ENCODE results near the gene ODAD4. TPM values are rescaled to one million over a fixed set of nuclear protein-coding genes. Genes with fewer than 3 reads are reported as not detected.

The ODAD4 gene
- total RNA-seq, 1 donor from 2014 or later = not detected

- intact Hi-C loops (cut with DNase I) = no loop called here
- H3K27me3 ChIP-seq = no peaks in the 10 kb centered on the region
- no peak overlapping the region for H3K27ac ChIP-seq
- no peak for DNase-seq (ENCODE audit: low spot score in 2 of 2)
- no peaks in the 10 kb centered on the region for H3K9me3 ChIP-seq
- no peak for TF ChIP-seq CTCF (IDR thresholded peaks at IDR 0.05)
- no peak overlapping the region for H3K4me3 ChIP-seq
- peaks cover 38 to 44% of the 10 kb centered on the region in 2 donors for H3K36me3 ChIP-seq
- H3K4me1 ChIP-seq = peaks cover 2 to 16% of the 10 kb centered on the region in 2 donors
These were observed 16.1 kb upstream of the ODAD4 start for GRCh38 chr17:41914358-41914766.

GRCh38 chr17:41915020-41915419, 15.4 kb upstream of the ODAD4 start:
- intact Hi-C loops (cut with DNase I) = no loop called here
- H3K4me1 ChIP-seq = peaks cover 2 to 22% of the 10 kb centered on the region in 2 donors

GRCh38 chr17:41915566-41915965, 14.9 kb upstream of the ODAD4 start:
- Histone ChIP-seq H3K4me3 (no peak overlapping the region), H3K9me3 (no peaks in the 10 kb centered on the region), H3K27ac (no peak overlapping the region), H3K27me3 (no peaks in the 10 kb centered on the region), H3K4me1 (peaks cover 2 to 22% of the 10 kb centered on the region in 2 donors), H3K36me3 (peaks cover 26 to 32% of the 10 kb centered on the region in 2 donors)
- intact Hi-C loops (cut with DNase I) = no loop called here
- no peak for DNase-seq (ENCODE audit: low spot score in 2 of 2)
- TF ChIP-seq CTCF (IDR thresholded peaks at IDR 0.05) = no peak

More at GRCh38 chr17:41915020-41915419, 15.4 kb upstream of the ODAD4 start:
- TF ChIP-seq CTCF (IDR thresholded peaks at IDR 0.05) = no peak
- H3K9me3 ChIP-seq = no peaks in the 10 kb centered on the region
- H3K4me3 ChIP-seq = no peak overlapping the region
- no peak for DNase-seq (ENCODE audit: low spot score in 2 of 2)
- no peaks in the 10 kb centered on the region for H3K27me3 ChIP-seq
- H3K36me3 ChIP-seq = peaks cover 31 to 38% of the 10 kb centered on the region in 2 donors
- no peak overlapping the region for H3K27ac ChIP-seq

DNA sequence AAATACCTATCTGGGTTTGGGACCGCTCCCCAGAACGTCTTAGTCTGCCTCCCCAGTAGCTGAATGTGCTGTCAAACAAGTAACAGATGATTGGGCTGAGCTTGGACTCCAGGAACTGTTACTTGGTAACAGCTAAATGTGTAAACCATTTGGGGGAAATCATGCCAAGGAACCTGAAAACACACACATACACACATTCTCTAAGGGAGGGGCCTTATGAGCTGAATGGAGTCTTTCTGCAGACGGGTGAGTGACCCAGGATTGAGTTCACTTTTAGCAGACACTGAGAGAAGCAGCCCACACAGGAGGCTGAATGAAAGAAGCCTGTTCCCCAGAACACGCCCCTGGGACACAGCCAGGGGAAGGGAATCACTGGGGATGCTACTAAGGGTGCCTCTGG, 13.2 kb upstream of the ODAD4 start:
- H3K27me3 ChIP-seq = no peaks in the 10 kb centered on the region
- H3K4me1 ChIP-seq = peaks cover 2 to 22% of the 10 kb centered on the region in 2 donors
- H3K4me3 ChIP-seq = peak overlapping the region; percentile 82 to 85
- no peaks in the 10 kb centered on the region for H3K9me3 ChIP-seq
- intact Hi-C loops (cut with DNase I) = no loop called here
- no peak for TF ChIP-seq CTCF (IDR thresholded peaks at IDR 0.05)
- H3K27ac ChIP-seq = peak overlapping the region; percentile 78 to 87
- H3K36me3 ChIP-seq = peaks cover 10 to 16% of the 10 kb centered on the region in 2 donors
- no peak for DNase-seq (ENCODE audit: low spot score in 2 of 2)

- Histone ChIP-seq H3K4me3 (peak overlapping the region; percentile 82 to 85), H3K9me3 (no peaks in the 10 kb centered on the region), H3K4me1 (peaks cover 2 to 22% of the 10 kb centered on the region in 2 donors), H3K36me3 (peaks cover 4 to 10% of the 10 kb centered on the region in 2 donors), H3K27me3 (no peaks in the 10 kb centered on the region), H3K27ac (peak overlapping the region; percentile 78 to 87)
- peak in 1 of 2 donors; percentile 75 for DNase-seq (ENCODE audit: low spot score in 2 of 2)
- no peak for TF ChIP-seq CTCF (IDR thresholded peaks at IDR 0.05)
- intact Hi-C loops (cut with DNase I) = loop anchor here (2.0 kb wide), 2 partner anchors 49 to 1965 kb away; partner anchors contain the start of gene CNP
These were observed 12.6 kb upstream of the ODAD4 start for GRCh38 chr17:41917679-41918313.

Data from ascending aorta (tissue), 2 donors.